Keratinocyte (primary cell): ENCODE measurements around the gene P3H2. TPM values are rescaled to one million over a fixed set of nuclear protein-coding genes. Genes with fewer than 3 reads are reported as not detected.

Experiments
- DNase-seq: peaks from one replicate; pipeline ENCODE4 v3.0.0-alpha.2; 2011; ENCODE audit warnings: low read depth, missing footprints, low spot score
- FAIRE-seq: peaks from 2 replicates; lab custom pipeline; 2011; peaks lifted over from hg19 to GRCh38; lab: Jason Lieb, UNC
- H2AFZ ChIP-seq: 2 replicates; pipeline ENCODE4 v1.6.0; 2012; ENCODE audit warnings: low read length, control low read depth, inconsistent platforms; ENCODE audit not compliant: control insufficient read depth
- H3K27ac ChIP-seq: 2 replicates; pipeline ENCODE4 v1.5.1; 2011; ENCODE audit warnings: low read length; ENCODE audit not compliant: control insufficient read depth, insufficient read depth
- H3K27me3 ChIP-seq: 3 replicates; pipeline ENCODE4 v1.6.0; 2011; ENCODE audit warnings: low read length; ENCODE audit not compliant: control insufficient read depth, insufficient read depth; ENCODE audit errors: extremely low read depth
- H3K36me3 ChIP-seq, 2 experiments: 2 replicates in 1 of 2; 3 replicates in 1 of 2; pipeline ENCODE4 v1.5.1; 2011; ENCODE audit warnings: low read length in 2 of 2, mild to moderate bottlenecking in 1 of 2; ENCODE audit not compliant: control insufficient read depth in 2 of 2, insufficient read depth in 2 of 2; ENCODE audit errors: extremely low read depth in 1 of 2
- H3K4me1 ChIP-seq: 3 replicates; pipeline ENCODE4 v1.5.1; 2011; ENCODE audit warnings: low read length; ENCODE audit not compliant: control insufficient read depth, insufficient read depth; ENCODE audit errors: extremely low read depth
- H3K4me2 ChIP-seq: 3 replicates; pipeline ENCODE4 v1.6.0; 2011; ENCODE audit warnings: low read depth, low read length; ENCODE audit not compliant: control insufficient read depth, insufficient read depth; ENCODE audit errors: extremely low read depth
- H3K4me3 ChIP-seq, 3 experiments: fragments of 200-600 bp in 1 of 3; sonication (generic) in 1 of 3; 2 replicates in 2 of 3; 3 replicates in 1 of 3; pipeline ENCODE4 v1.5.1; 2011 to 2016; ENCODE audit warnings: low read length in 3 of 3, mild to moderate bottlenecking in 3 of 3, control low read depth in 2 of 3, inconsistent platforms in 1 of 3, low read depth in 1 of 3, mixed read lengths in 1 of 3, mixed run types in 1 of 3, moderate library complexity in 1 of 3; ENCODE audit not compliant: control insufficient read depth in 2 of 3, insufficient read depth in 2 of 3; ENCODE audit errors: extremely low read depth in 1 of 3
- H3K79me2 ChIP-seq: 2 replicates; pipeline ENCODE4 v1.6.0; 2012; ENCODE audit warnings: low read length; ENCODE audit not compliant: control insufficient read depth, insufficient read depth
- H3K9ac ChIP-seq: 3 replicates; pipeline ENCODE4 v1.6.0; 2011; ENCODE audit warnings: low read length; ENCODE audit not compliant: control insufficient read depth, insufficient read depth; ENCODE audit errors: extremely low read depth
- H3K9me1 ChIP-seq: 3 replicates; pipeline ENCODE4 v1.6.0; 2011; ENCODE audit warnings: low read length; ENCODE audit not compliant: control insufficient read depth, insufficient read depth; ENCODE audit errors: extremely low read depth
- H3K9me3 ChIP-seq: 2 replicates; pipeline ENCODE4 v1.5.1; 2012; ENCODE audit warnings: low read depth, low read length; ENCODE audit not compliant: control insufficient read depth
- H4K20me1 ChIP-seq: 3 replicates; pipeline ENCODE4 v1.6.0; 2011; ENCODE audit warnings: low read length; ENCODE audit not compliant: control insufficient read depth, insufficient read depth; ENCODE audit errors: extremely low read depth
- CTCF ChIP-seq, 3 experiments: IDR thresholded peaks in 1 of 3; conservative IDR thresholded peaks in 1 of 3; optimal IDR thresholded peaks in 1 of 3; 2 replicates in 2 of 3; 3 replicates in 1 of 3; pipeline versions ENCODE3 to v1.5.1; 2011; ENCODE audit warnings: low read length in 3 of 3, mild to moderate bottlenecking in 3 of 3, moderate library complexity in 2 of 3, control low read depth in 1 of 3, inconsistent platforms in 1 of 3; ENCODE audit not compliant: insufficient read depth in 2 of 3; ENCODE audit errors: extremely low read depth in 1 of 3
- EZH2 ChIP-seq: IDR thresholded peaks from one replicate; pipeline ENCODE4 v1.6.1; 2012; ENCODE audit warnings: inconsistent platforms, mild to moderate bottlenecking, low read length, moderate library complexity
- dilution Hi-C: fragments of 300-500 bp; cut with MboI; formaldehyde crosslinking; loops from one replicate; pipeline ENCODE4 v1.7.0; 2020; ENCODE audit warnings: low sequenced_read_pairs; ENCODE audit not compliant: extremely low pct_ligation_motif_present
- polyA plus RNA-seq, 5 experiments: library from polyadenylated mRNA; depleted of rRNA in 3 of 5; stranded (reverse) in 3 of 5; stranded (forward) in 1 of 5; unstranded in 1 of 5; fragments of >200 nt; gene quantifications; 1 replicate in 1 of 5; 2 replicates in 3 of 5; 3 replicates in 1 of 5; pipeline versions ENCODE4 v1.2.1 to v1.2.3, GENCODE V29; 2011 to 2012; ENCODE audit warnings: missing spikeins in 2 of 5, low read depth in 1 of 5, low replicate concordance in 1 of 5

Gene P3H2
- polyA plus RNA-seq, 1 donor (not counting 4 experiments of a cell fraction or from before 2014, with no cell fraction given): 115 TPM

GRCh38 chr3:190012784-190013183 is 107.9 kb downstream of the P3H2 start:
- peak overlapping the region in 2 of 3 experiments; percentile 66 to 69 for H3K4me3 ChIP-seq
- H3K9ac ChIP-seq: peak overlapping the region; percentile 70
- no peak for DNase-seq

DNA sequence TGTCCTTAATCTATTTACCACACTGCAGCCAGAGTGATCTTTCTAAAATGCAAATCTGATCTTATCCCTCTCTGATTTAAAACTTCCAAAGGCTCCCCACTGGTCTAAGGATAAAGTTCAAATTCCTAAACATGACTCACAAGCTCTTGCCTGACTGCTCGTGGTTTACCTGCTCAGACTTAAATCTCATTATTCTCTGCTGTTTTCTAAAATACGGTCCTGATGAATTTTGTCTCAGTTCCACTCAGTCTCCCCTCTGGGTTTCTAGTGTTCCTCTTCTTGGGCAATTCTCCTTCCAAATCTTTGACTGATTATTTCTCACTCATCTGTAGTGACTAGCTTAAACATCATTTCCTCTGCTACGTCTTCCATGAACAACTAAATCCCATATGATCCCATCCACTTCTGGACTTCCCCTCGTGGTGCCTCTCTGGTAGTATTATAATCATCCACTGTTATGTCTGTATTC is 108.3 kb downstream of the P3H2 start:
- no peaks in the 10 kb centered on the region for H3K27me3 ChIP-seq
- peaks cover 9% of the 10 kb centered on the region for H3K79me2 ChIP-seq
- peak overlapping the region; percentile 92 for H3K27ac ChIP-seq
- H3K4me3 ChIP-seq: peak overlapping the region; percentile 8 to 69 (median 66)
- H3K9me3 ChIP-seq: no peaks in the 10 kb centered on the region
- peak overlapping the region; percentile 70 for H3K9ac ChIP-seq
- H2AFZ ChIP-seq: peak overlapping the region; percentile 80
- TF ChIP-seq EZH2 (no peak), CTCF (optimal IDR thresholded peaks at IDR 0.05 in 1 of 3, IDR thresholded peaks at IDR 0.05 in 1 of 3, conservative IDR thresholded peaks at IDR 0.05 in 1 of 3; ENCODE audit: extremely low read depth in 1 of 3, insufficient read depth in 2 of 3, low read length in 3 of 3) (no peak)
- H3K9me1 ChIP-seq: no peaks in the 10 kb centered on the region
- DNase-seq (no peak), FAIRE-seq (peak; percentile 80)
- H3K4me2 ChIP-seq: peak overlapping the region; percentile 97
- dilution Hi-C loops: no loop called here
- H3K4me1 ChIP-seq: peaks cover 42% of the 10 kb centered on the region
- no peaks in the 10 kb centered on the region for H4K20me1 ChIP-seq
- no peaks in the 10 kb centered on the region for H3K36me3 ChIP-seq

More at GRCh38 chr3:190012784-190013183, 107.9 kb downstream of the P3H2 start:
- H3K79me2 ChIP-seq: peaks cover 9% of the 10 kb centered on the region
- peak overlapping the region; percentile 92 for H3K27ac ChIP-seq
- H3K9me3 ChIP-seq: no peaks in the 10 kb centered on the region
- FAIRE-seq: peak; percentile 58
- H3K36me3 ChIP-seq: no peaks in the 10 kb centered on the region
- H3K4me2 ChIP-seq: peak overlapping the region; percentile 97
- H2AFZ ChIP-seq: peak overlapping the region; percentile 80
- peaks cover 46% of the 10 kb centered on the region for H3K4me1 ChIP-seq
- dilution Hi-C loops: no loop called here
- H3K9me1 ChIP-seq: no peaks in the 10 kb centered on the region
- no peaks in the 10 kb centered on the region for H4K20me1 ChIP-seq
- no peaks in the 10 kb centered on the region for H3K27me3 ChIP-seq
- TF ChIP-seq CTCF (optimal IDR thresholded peaks at IDR 0.05 in 1 of 3, IDR thresholded peaks at IDR 0.05 in 1 of 3, conservative IDR thresholded peaks at IDR 0.05 in 1 of 3; ENCODE audit: extremely low read depth in 1 of 3, insufficient read depth in 2 of 3, low read length in 3 of 3): no peak
- no peak for TF ChIP-seq EZH2
